Measurements from ENCODE around the gene COLEC12.

Gene COLEC12

DNA sequence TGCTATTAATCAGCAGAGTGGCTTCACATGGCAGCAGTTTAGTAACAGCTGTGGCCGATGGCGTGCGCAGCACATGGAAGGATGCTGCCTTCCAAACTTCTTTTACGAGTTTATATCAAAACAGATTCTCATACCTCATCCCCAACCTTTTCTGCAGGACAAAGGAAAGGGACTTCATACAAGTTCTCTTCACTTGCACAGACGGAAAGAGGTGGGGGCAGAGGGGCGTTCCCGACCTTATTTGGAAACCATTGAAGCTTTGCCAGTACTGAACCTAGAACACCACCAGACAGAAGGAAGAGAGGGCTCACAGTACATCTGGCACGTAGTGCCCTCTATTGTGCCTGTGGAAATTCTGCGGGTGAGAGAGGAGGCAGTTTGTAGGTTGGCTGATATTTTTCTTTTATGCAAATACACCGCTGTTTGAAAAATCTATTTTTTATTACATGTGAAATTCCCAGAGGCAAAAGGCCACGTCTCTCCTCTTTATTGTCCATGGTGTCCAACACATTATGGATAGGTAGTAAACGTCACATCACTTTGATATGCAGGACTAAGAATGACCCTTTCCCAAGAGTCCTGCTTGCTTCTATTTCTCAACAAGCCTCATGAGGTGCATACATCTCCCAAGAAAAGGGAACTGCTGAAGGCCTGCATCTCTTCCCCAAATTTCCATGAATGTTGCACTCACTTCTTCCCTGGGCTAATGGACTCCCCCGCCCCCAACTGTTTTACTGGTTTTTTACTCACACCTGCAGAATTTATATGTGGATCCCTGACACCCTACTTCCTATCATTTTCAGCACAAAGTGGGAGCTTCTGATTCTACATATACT, 31.3 kb downstream of the COLEC12 start:
- Histone ChIP-seq H3K4me3 (ENCODE audit: low read depth, low read length) (no peak overlapping the region), H3K4me1 (ENCODE audit: control insufficient read depth, insufficient read depth, low read length) (no peaks in the 10 kb centered on the region), H3K9ac (ENCODE audit: low read depth, low read length) (no peak overlapping the region), H3K36me3 (ENCODE audit: control insufficient read depth, insufficient read depth, low read length) (no peaks in the 10 kb centered on the region), H3K27me3 (ENCODE audit: control insufficient read depth, insufficient read depth, low read length) (no peaks in the 10 kb centered on the region), H3K9me3 (ENCODE audit: control insufficient read depth, insufficient read depth, low read length) (no peaks in the 10 kb centered on the region)

DNA sequence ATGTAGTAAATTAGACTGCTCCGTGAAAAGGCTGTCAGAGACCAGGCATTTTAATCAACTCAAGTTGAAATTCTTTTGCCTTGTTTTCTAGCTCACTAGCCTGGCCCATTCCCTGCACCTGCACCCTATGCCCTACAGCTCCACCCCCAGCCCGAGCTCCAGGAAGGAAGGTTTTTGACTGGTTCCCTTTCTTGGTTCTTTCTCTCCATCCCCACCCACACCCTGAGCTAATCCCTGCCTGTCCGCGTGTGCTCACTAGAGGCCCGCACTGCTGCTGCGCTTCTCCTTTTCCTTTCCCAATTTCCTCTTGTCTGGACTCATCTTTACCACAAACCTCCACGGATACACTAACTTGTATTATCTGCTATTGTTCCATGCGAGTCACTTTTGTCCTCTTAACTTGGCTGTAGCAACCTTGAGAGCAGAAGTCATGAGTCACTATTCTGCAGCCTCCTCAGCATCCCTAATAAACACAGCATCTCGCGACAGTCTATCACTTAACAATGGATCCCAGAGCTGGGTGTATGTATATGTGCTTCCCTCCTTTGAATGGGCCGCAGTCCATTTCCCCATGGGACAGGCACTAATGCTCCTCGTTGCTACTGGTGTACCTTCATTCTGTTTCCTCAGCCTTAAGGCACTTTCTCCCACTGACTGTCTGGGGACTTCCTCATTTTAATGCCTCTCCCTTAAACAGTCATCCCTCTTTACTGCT, 36.5 kb downstream of the COLEC12 start:
- Histone ChIP-seq H3K4me1 (ENCODE audit: control insufficient read depth, insufficient read depth, low read length) (peaks cover 4% of the 10 kb centered on the region), H3K9me3 (ENCODE audit: control insufficient read depth, insufficient read depth, low read length) (no peaks in the 10 kb centered on the region), H3K4me3 (ENCODE audit: low read depth, low read length) (no peak overlapping the region), H3K9ac (ENCODE audit: low read depth, low read length) (no peak overlapping the region), H3K36me3 (ENCODE audit: control insufficient read depth, insufficient read depth, low read length) (no peaks in the 10 kb centered on the region), H3K27me3 (ENCODE audit: control insufficient read depth, insufficient read depth, low read length) (no peaks in the 10 kb centered on the region)

DNA sequence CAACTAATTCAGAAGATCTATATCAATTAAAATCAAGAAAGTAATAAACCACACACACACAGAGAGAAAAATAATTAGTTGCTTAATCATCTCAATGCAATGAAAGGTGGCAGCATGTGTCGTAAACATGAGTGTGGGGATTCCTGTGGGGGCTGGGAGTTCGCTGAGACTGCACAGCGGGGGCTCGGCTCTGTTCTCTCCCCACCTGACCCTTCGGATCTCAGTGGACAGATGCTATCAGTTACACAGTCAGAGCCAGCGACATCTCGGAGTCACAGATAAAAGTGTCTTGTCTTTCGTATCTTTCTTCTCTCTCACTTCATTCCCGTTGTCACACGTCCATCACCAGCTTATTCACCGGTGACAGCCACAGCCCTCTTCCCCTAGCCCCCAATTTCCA, 37.1 kb downstream of the COLEC12 start:
- H3K4me1 ChIP-seq (ENCODE audit: control insufficient read depth, insufficient read depth, low read length) = peaks cover 4% of the 10 kb centered on the region
- H3K9ac ChIP-seq (ENCODE audit: low read depth, low read length) = no peak overlapping the region
- no peak overlapping the region for H3K4me3 ChIP-seq (ENCODE audit: low read depth, low read length)
- no peaks in the 10 kb centered on the region for H3K36me3 ChIP-seq (ENCODE audit: control insufficient read depth, insufficient read depth, low read length)
- H3K27me3 ChIP-seq (ENCODE audit: control insufficient read depth, insufficient read depth, low read length) = no peaks in the 10 kb centered on the region
- no peaks in the 10 kb centered on the region for H3K9me3 ChIP-seq (ENCODE audit: control insufficient read depth, insufficient read depth, low read length)

DNA sequence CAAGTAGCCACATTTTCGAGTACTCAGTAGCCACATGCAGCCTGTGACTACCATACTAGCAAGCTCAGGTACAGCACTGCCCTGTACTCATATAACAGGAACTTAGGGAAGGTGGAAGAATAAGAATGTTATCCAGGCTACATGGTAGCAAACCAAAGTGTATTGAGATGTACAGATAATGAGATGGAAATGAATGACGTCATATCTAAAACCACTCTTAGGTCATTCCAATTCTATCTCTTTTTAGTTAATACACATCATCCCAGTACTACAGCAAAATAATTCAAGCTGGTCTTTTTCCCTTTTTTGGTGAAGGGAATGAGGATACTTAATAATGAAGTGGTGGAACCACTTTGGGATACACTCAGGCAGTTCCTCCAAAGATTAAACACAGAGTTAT, 38.7 kb downstream of the COLEC12 start:
- Histone ChIP-seq H3K4me1 (ENCODE audit: control insufficient read depth, insufficient read depth, low read length) (peaks cover 4% of the 10 kb centered on the region), H3K9ac (ENCODE audit: low read depth, low read length) (no peak overlapping the region), H3K9me3 (ENCODE audit: control insufficient read depth, insufficient read depth, low read length) (no peaks in the 10 kb centered on the region), H3K36me3 (ENCODE audit: control insufficient read depth, insufficient read depth, low read length) (no peaks in the 10 kb centered on the region), H3K4me3 (ENCODE audit: low read depth, low read length) (no peak overlapping the region), H3K27me3 (ENCODE audit: control insufficient read depth, insufficient read depth, low read length) (no peaks in the 10 kb centered on the region)

DNA sequence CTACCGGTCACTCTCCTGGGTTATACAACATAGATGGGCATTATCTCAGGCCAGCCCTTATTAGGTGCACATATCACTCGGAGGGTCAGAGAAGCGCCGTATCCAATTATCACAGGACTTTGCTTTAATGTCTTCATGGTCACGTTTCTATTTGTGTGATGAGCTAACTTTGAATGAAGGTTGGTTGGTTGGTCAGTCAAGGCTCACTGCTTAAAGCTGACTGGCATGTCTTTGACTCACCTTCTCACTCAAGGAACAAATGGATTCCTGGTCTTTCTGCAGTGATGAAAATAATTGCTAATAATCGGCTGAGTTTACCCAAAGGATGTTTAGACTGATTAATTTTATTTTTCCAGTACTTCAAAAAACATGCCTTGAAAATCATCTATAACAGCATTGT, 39.7 kb downstream of the COLEC12 start:
- Histone ChIP-seq H3K36me3 (ENCODE audit: control insufficient read depth, insufficient read depth, low read length) (no peaks in the 10 kb centered on the region), H3K9me3 (ENCODE audit: control insufficient read depth, insufficient read depth, low read length) (no peaks in the 10 kb centered on the region), H3K9ac (ENCODE audit: low read depth, low read length) (no peak overlapping the region), H3K4me3 (ENCODE audit: low read depth, low read length) (no peak overlapping the region), H3K4me1 (ENCODE audit: control insufficient read depth, insufficient read depth, low read length) (peaks cover 4% of the 10 kb centered on the region), H3K27me3 (ENCODE audit: control insufficient read depth, insufficient read depth, low read length) (no peaks in the 10 kb centered on the region)

DNA sequence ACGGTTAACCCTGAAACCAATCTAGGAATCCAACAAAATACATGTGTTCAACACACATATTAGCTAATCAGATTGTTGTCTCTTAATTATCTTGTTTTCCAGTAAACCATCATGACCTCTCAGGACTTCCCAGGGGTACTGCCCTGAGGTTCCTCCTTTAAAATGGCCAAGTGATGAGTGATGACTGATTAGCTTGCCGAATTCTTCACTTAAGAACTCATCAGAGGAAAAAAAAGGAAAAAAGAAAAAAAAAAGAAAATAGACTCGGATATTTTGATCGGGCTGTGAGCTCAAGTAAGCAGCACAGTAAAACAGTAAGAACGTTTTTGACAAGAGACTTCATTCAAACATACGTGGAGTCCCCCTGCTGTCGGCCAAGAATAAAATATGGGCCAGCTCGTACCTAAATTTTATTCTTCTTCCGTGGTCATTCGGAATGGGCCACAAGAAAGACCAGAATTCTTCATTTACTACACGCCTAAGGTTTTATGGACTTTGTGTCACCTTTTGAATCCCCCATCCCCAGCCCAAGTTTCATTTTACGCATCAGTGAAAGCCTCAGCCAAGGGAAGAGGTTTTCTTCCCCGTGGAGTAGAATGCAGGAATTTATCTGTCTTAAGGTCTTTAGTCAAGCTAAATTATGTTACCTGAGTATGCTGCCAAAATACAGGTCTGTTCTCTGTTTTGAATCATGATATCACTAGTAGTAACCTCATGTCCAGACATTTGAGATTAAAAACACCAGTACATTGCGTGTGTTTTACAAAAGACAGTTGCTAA, 40.5 kb downstream of the COLEC12 start:
- Histone ChIP-seq H3K36me3 (ENCODE audit: control insufficient read depth, insufficient read depth, low read length) (no peaks in the 10 kb centered on the region), H3K4me3 (ENCODE audit: low read depth, low read length) (no peak overlapping the region), H3K4me1 (ENCODE audit: control insufficient read depth, insufficient read depth, low read length) (peaks cover 4% of the 10 kb centered on the region), H3K9ac (ENCODE audit: low read depth, low read length) (no peak overlapping the region), H3K9me3 (ENCODE audit: control insufficient read depth, insufficient read depth, low read length) (no peaks in the 10 kb centered on the region), H3K27me3 (ENCODE audit: control insufficient read depth, insufficient read depth, low read length) (no peaks in the 10 kb centered on the region)

DNA sequence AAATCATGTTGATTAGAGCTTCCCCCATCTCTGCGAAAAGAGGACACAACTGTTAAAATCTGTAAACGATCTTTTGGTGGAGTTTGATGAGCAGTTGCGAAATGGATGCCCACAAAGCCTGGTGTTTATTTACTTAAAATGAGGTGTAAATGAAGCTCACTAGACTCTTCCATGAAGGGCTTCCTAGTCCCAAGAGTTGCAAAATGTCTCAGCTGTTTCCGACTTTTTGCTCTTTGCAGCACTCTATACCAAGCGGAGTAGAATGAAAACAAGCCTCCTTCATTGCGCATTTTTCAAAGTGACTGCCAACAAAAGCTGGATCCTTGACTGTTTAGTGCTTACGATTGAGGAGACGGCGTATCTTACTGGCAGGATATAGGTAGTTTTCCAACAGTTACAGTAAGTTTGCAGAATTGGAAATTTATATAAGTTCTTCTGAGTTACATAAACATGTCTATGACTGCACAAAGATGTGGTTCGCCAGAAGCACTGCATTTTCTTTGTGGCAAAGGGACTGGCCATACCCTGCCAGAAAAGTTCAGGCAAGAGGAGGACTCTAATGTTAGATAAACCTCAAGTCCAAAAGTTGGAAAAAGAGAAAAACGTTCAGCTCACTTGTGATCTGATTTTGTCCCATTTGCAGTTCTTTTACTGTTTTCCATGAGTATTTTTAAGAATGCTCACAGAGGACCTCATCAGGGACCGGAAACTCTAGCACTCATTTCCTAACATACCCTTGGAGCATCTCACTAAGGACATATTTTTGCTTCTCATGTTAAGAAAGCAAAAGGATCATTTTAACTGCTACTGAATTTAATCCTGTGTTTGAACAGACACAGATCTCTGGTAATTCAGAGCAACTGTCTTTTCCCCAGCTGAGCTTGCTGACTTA, 42.7 kb downstream of the COLEC12 start:
- H3K36me3 ChIP-seq (ENCODE audit: control insufficient read depth, insufficient read depth, low read length) = no peaks in the 10 kb centered on the region
- H3K9ac ChIP-seq (ENCODE audit: low read depth, low read length) = no peak overlapping the region
- H3K4me1 ChIP-seq (ENCODE audit: control insufficient read depth, insufficient read depth, low read length) = no peaks in the 10 kb centered on the region
- H3K27me3 ChIP-seq (ENCODE audit: control insufficient read depth, insufficient read depth, low read length) = no peaks in the 10 kb centered on the region
- H3K9me3 ChIP-seq (ENCODE audit: control insufficient read depth, insufficient read depth, low read length) = no peaks in the 10 kb centered on the region
- no peak overlapping the region for H3K4me3 ChIP-seq (ENCODE audit: low read depth, low read length)

DNA sequence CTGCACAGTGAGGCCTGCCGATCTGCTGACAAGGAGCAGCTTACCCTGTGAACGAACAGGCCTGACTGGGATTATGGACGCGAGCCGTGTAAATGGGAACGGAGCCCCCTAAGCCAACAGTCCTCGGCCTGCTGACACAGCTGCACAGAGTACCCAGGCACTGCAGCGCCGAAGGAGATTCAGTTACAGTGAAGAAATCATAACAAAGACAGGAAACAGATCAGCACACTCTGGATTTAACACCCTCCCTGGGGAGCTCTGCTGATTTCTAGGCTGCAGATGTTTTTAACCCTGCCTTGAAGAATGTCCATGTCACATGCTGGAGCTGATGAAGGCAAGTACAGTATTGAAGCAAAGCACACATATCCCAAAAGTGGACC, 43.4 kb downstream of the COLEC12 start:
- Histone ChIP-seq H3K4me1 (ENCODE audit: control insufficient read depth, insufficient read depth, low read length) (no peaks in the 10 kb centered on the region), H3K27me3 (ENCODE audit: control insufficient read depth, insufficient read depth, low read length) (no peaks in the 10 kb centered on the region), H3K36me3 (ENCODE audit: control insufficient read depth, insufficient read depth, low read length) (no peaks in the 10 kb centered on the region), H3K9ac (ENCODE audit: low read depth, low read length) (no peak overlapping the region), H3K4me3 (ENCODE audit: low read depth, low read length) (no peak overlapping the region), H3K9me3 (ENCODE audit: control insufficient read depth, insufficient read depth, low read length) (no peaks in the 10 kb centered on the region)

DNA sequence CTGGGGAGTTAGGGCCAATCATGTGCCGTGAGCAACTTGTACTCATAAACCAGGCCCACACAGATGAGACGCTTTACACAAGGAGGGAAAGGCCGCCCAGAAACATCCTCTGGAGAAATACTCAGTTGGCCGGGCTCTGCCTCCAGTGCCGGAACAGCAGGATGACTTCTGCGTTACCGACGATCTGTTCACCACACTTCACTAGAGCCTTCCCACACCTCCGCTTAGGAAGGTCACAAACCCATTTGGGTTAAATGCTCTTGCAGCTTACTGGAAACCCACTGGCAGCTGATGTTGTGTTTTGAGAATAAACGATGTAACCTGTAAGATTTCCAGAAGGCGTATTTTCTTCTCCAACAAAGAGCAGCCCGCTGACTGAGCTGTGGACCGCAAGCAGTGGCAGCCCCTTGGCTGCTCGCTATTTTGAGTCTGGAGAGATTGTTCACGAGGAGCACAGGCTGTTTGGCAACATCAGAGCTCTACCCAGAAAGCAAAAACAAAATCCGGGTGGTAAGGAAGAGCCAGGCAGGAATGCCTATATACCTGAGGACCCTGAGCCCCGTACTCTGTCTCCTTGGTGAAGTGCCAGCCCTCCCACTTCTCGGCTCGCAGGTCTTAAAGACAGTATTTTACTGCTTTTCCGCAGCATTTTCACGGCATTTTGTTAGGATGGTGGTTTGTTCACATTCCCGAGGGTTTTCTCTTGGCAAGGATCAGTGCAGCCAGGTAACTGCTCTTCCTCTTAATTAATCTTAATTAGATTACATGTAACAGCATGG, 44.0 kb downstream of the COLEC12 start:
- Histone ChIP-seq H3K9me3 (ENCODE audit: control insufficient read depth, insufficient read depth, low read length) (peaks cover 5% of the 10 kb centered on the region), H3K27me3 (ENCODE audit: control insufficient read depth, insufficient read depth, low read length) (no peaks in the 10 kb centered on the region), H3K4me3 (ENCODE audit: low read depth, low read length) (no peak overlapping the region), H3K4me1 (ENCODE audit: control insufficient read depth, insufficient read depth, low read length) (no peaks in the 10 kb centered on the region), H3K36me3 (ENCODE audit: control insufficient read depth, insufficient read depth, low read length) (no peaks in the 10 kb centered on the region), H3K9ac (ENCODE audit: low read depth, low read length) (no peak overlapping the region)

DNA sequence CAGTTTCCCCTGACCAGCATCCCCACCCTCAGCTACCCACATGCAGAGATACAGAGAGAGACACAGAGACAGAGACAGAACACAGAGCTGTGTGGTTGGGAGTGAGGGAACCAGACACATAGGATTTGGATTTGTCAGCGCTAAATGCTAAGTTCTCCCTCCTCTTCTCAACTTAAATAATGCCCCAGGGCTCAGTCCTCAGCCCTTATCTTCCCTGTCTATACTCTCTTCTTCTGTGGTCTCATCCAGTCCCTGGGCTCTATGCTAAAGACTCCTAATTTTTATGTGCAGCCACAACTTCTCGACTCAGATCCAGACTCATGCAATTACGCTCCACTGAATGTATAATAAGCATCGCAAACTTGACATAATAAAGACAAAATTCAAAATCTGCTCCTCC, 47.1 kb downstream of the COLEC12 start:
- H3K27me3 ChIP-seq (ENCODE audit: control insufficient read depth, insufficient read depth, low read length) = no peaks in the 10 kb centered on the region
- H3K36me3 ChIP-seq (ENCODE audit: control insufficient read depth, insufficient read depth, low read length) = no peaks in the 10 kb centered on the region
- no peak overlapping the region for H3K4me3 ChIP-seq (ENCODE audit: low read depth, low read length)
- H3K9me3 ChIP-seq (ENCODE audit: control insufficient read depth, insufficient read depth, low read length) = peaks cover 5% of the 10 kb centered on the region
- H3K9ac ChIP-seq (ENCODE audit: low read depth, low read length) = no peak overlapping the region
- no peaks in the 10 kb centered on the region for H3K4me1 ChIP-seq (ENCODE audit: control insufficient read depth, insufficient read depth, low read length)
